GM12878 (cell line): ENCODE results near the gene ORAI3. TPM values are rescaled to one million over a fixed set of nuclear protein-coding genes. Genes with fewer than 3 reads are reported as not detected.

Experiments
- BMI1 ChIP-seq: fragments of 450-650 bp; IDR thresholded peaks from 2 replicates; pipeline ENCODE4 v1.6.1; 2016; ENCODE audit warnings: mild to moderate bottlenecking, moderate library complexity, borderline replicate concordance
- CHD4 ChIP-seq: fragments of 200-600 bp; sonication (generic); IDR thresholded peaks from 2 replicates; pipeline ENCODE4 v1.6.1; 2016; ENCODE audit warnings: mild to moderate bottlenecking
- CREB1 ChIP-seq: IDR thresholded peaks from 2 replicates; pipeline ENCODE4 v1.6.1; 2012; ENCODE audit warnings: low read depth, mild to moderate bottlenecking, inconsistent platforms
- EP300 ChIP-seq, 2 experiments: fragments of 150-350 bp in 1 of 2; IDR thresholded peaks; 2 replicates each; pipeline ENCODE4 v1.6.1; 2011 to 2012; ENCODE audit warnings: low read depth in 2 of 2, low read length in 2 of 2, borderline replicate concordance in 1 of 2, improper control_type of control experiment in 1 of 2, inconsistent platforms in 1 of 2; ENCODE audit not compliant: control insufficient read depth in 1 of 2
- FOS ChIP-seq: IDR thresholded peaks from 3 replicates; pipeline ENCODE4 v1.6.1; 2011; ENCODE audit warnings: borderline replicate concordance; ENCODE audit not compliant: insufficient read length; ENCODE audit errors: extremely low read depth
- GATAD2B ChIP-seq: fragments of 450-650 bp; conservative IDR thresholded peaks from 2 replicates; pipeline ENCODE4 v1.6.1; 2017; ENCODE audit warnings: low read depth, mild to moderate bottlenecking, moderate library complexity
- HDAC6 ChIP-seq: fragments of 200-600 bp; sonication (generic); IDR thresholded peaks from one replicate; pipeline ENCODE4 v1.8.0; 2017; ENCODE audit warnings: antibody characterized with exemption; ENCODE audit not compliant: unreplicated experiment
- KDM1A ChIP-seq: fragments of 200-600 bp; sonication (generic); IDR thresholded peaks from 2 replicates; pipeline ENCODE4 v1.6.1; 2016; ENCODE audit warnings: borderline replicate concordance
- MLLT1 ChIP-seq: fragments of 450-650 bp; IDR thresholded peaks from 2 replicates; pipeline ENCODE4 v1.6.1; 2016; ENCODE audit warnings: mild to moderate bottlenecking
- MYC ChIP-seq: IDR thresholded peaks from 2 replicates; pipeline ENCODE4 v1.6.1; 2011; ENCODE audit warnings: mild to moderate bottlenecking, low read length, moderate library complexity, inconsistent platforms; ENCODE audit not compliant: insufficient read depth, insufficient replicate concordance, insufficient read length, severe bottlenecking
- NR2C1 ChIP-seq: fragments of 450-650 bp; IDR thresholded peaks from 2 replicates; pipeline ENCODE4 v1.6.1; 2017; ENCODE audit warnings: antibody characterized with exemption, mild to moderate bottlenecking, moderate library complexity
- PAX8 ChIP-seq: fragments of 450-650 bp; IDR thresholded peaks from 2 replicates; pipeline ENCODE4 v1.6.1; 2017; ENCODE audit warnings: mild to moderate bottlenecking, moderate library complexity
- POLR2AphosphoS5 ChIP-seq: IDR thresholded peaks from 2 replicates; pipeline ENCODE4 v1.6.1; 2011; ENCODE audit warnings: mild to moderate bottlenecking, low read length, inconsistent platforms
- PRDM15 ChIP-seq: fragments of 450-650 bp; formaldehyde crosslinking; IDR thresholded peaks from 2 replicates; pipeline ENCODE4 v1.4.0; 2020; ENCODE audit warnings: mild to moderate bottlenecking, moderate library complexity
- SMAD5 ChIP-seq: IDR thresholded peaks from 2 replicates; pipeline ENCODE4 v1.6.1; 2016; ENCODE audit warnings: antibody characterized with exemption, low read depth
- SMARCA5 ChIP-seq: fragments of 450-650 bp; IDR thresholded peaks from 2 replicates; pipeline ENCODE4 v1.6.1; 2017; ENCODE audit warnings: mild to moderate bottlenecking
- TAF1 ChIP-seq: IDR thresholded peaks from 2 replicates; pipeline ENCODE4 v1.6.1; 2011; ENCODE audit warnings: mild to moderate bottlenecking, low read depth, low read length, borderline replicate concordance
- TCF12 ChIP-seq: IDR thresholded peaks from 2 replicates; pipeline ENCODE4 v1.6.1; 2011; ENCODE audit warnings: low read depth, mild to moderate bottlenecking, low read length
- ZBED1 ChIP-seq: IDR thresholded peaks from 2 replicates; pipeline ENCODE4 v1.6.1; 2016; ENCODE audit warnings: borderline replicate concordance
- ZNF274 ChIP-seq: IDR thresholded peaks from one replicate; pipeline ENCODE4 v1.8.0; 2011; ENCODE audit not compliant: insufficient read length, insufficient read depth
- ZZZ3 ChIP-seq: IDR thresholded peaks from 2 replicates; pipeline ENCODE4 v1.6.1; 2011; ENCODE audit warnings: low read depth; ENCODE audit not compliant: control insufficient read depth, insufficient read length
- polyA plus RNA-seq, 11 experiments: library from polyadenylated mRNA; depleted of rRNA in 4 of 11; unstranded in 6 of 11; stranded (reverse) in 5 of 11; fragments of >200 nt; fragmentation: Nextera tagmentation in 4 of 11; fragmentation: Illumina TruSeq in 1 of 11; extraction: Ambion mirVana in 4 of 11; extraction: Trizol in 1 of 11; gene quantifications; 1 replicate in 1 of 11; 2 replicates in 10 of 11; pipeline versions ENCODE4 v1.2.1 to v1.2.3, GENCODE V29; 2011 to 2016; ENCODE audit warnings: inconsistent platforms in 2 of 11, missing spikeins in 2 of 11, low read depth in 1 of 11
- total RNA-seq, 4 experiments: library from RNA; depleted of rRNA in 3 of 4; stranded (reverse); fragments of >200 nt in 3 of 4; fragmentation: Illumina TruSeq in 1 of 4; extraction: Trizol in 1 of 4; gene quantifications; 2 replicates each; pipeline versions ENCODE4 v1.2.1 to v1.2.3, GENCODE V29; 2013 to 2021

ORAI3 gene
- total and polyA plus RNA-seq, 10 of the 15 experiments (the other 5 are each of a cell fraction or from before 2014, with no cell fraction given): 3.4 to 21.9 (median 16.2) TPM

- no peak for TF ChIP-seq PAX8
- 0 out of 2 replicates have a peak, but pooled peaks have one; percentile 50 for TF ChIP-seq TCF12
- 0 out of 2 replicates have a peak, but pooled peaks have one; percentile 11 for TF ChIP-seq TAF1
- no peak for TF ChIP-seq PRDM15 (CRISPR knock-in tag)
- no peak for TF ChIP-seq FOS
- TF ChIP-seq EP300 (IDR thresholded peaks at IDR 0.05; ENCODE audit: borderline replicate concordance in 1 of 2, control insufficient read depth in 1 of 2, low read depth in 2 of 2, low read length in 2 of 2): 0 out of 4 replicates have a peak, but pooled peaks of 1 of the 2 experiments have one; percentile 6
- no peak for TF ChIP-seq NR2C1
- no peak for TF ChIP-seq MYC
- TF ChIP-seq CREB1: 0 out of 2 replicates have a peak, but pooled peaks have one; percentile 14
- TF ChIP-seq ZBED1: no peak
- no peak for TF ChIP-seq ZNF274
- no peak for TF ChIP-seq KDM1A
- TF ChIP-seq ZZZ3: no peak
- no peak for TF ChIP-seq HDAC6
- TF ChIP-seq SMARCA5: 0 out of 2 replicates have a peak, but pooled peaks have one; percentile 62
- no peak for TF ChIP-seq CHD4
- TF ChIP-seq GATAD2B: no peak
- TF ChIP-seq POLR2AphosphoS5: peak; percentile 82
- TF ChIP-seq SMAD5: no peak
- peak; percentile 82 for TF ChIP-seq MLLT1
- 0 out of 2 replicates have a peak, but pooled peaks have one; percentile 22 for TF ChIP-seq BMI1
Observed at GRCh38 chr16:30949650-30950515, 1.0 kb downstream of the ORAI3 start (continued).
